ENCODE measurements around the gene OTULIN.

DNA sequence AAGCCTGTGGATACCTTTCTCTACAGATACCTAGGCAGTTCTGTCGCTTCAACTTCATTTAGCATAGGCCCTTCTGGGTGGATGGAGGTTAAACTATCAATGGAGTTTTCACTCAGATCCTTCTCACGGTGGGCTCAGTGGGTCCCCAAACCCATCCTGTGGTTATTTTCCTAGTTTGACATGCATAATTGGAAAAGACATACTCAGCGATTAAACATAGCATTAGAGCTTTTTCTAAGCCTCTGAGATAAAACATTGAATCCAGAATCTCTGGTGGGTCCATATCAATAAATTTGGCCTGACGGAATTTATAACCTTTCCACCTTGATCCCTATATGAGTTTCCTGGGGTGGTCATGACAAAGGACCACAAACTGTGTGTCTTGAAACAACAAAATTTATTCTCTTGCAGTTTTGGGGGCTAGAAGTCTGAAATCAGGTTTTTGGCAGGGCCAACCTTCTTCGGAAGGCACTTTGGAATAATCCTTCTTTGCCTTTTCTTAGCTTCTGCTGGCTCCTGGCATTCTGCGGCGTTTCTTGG lies 1.7 kb upstream of the OTULIN start:
- TF ChIP-seq, protein P1, sequence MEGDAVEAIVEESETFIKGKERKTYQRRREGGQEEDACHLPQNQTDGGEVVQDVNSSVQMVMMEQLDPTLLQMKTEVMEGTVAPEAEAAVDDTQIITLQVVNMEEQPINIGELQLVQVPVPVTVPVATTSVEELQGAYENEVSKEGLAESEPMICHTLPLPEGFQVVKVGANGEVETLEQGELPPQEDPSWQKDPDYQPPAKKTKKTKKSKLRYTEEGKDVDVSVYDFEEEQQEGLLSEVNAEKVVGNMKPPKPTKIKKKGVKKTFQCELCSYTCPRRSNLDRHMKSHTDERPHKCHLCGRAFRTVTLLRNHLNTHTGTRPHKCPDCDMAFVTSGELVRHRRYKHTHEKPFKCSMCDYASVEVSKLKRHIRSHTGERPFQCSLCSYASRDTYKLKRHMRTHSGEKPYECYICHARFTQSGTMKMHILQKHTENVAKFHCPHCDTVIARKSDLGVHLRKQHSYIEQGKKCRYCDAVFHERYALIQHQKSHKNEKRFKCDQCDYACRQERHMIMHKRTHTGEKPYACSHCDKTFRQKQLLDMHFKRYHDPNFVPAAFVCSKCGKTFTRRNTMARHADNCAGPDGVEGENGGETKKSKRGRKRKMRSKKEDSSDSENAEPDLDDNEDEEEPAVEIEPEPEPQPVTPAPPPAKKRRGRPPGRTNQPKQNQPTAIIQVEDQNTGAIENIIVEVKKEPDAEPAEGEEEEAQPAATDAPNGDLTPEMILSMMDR (IDR thresholded peaks at IDR 0.05; ENCODE audit: low read depth, low read length, poor library complexity, severe bottlenecking): no peak
- TF ChIP-seq EZH2phosphoT487 (IDR thresholded peaks at IDR 0.05; ENCODE audit: borderline replicate concordance, low read length): no peak

All from DOHH2 (cell line).